Osteoblast (primary cell): ENCODE measurements around the gene SNAPC1. TPM values are rescaled to one million over a fixed set of nuclear protein-coding genes. Genes with fewer than 3 reads are reported as not detected.

ENCODE experiments used
- DNase-seq: peaks from one replicate; pipeline ENCODE4 v3.0.0; 2011; ENCODE audit warnings: low spot score, mixed read lengths; ENCODE audit not compliant: insufficient read length; ENCODE audit errors: missing footprints
- H2AFZ ChIP-seq: 2 replicates; pipeline ENCODE4 v1.6.0; 2011; ENCODE audit warnings: mild to moderate bottlenecking, low read length
- H3K27ac ChIP-seq: 2 replicates; pipeline ENCODE4 v1.5.1; 2011; ENCODE audit warnings: mild to moderate bottlenecking, low read depth, low read length, moderate library complexity
- H3K27me3 ChIP-seq: 2 replicates; pipeline ENCODE4 v1.6.0; 2012; ENCODE audit warnings: mild to moderate bottlenecking, control low read depth, inconsistent platforms, low read length, moderate library complexity; ENCODE audit not compliant: insufficient read depth
- H3K36me3 ChIP-seq: 2 replicates; pipeline ENCODE4 v1.5.1; 2011; ENCODE audit warnings: mild to moderate bottlenecking, low read length, control low read depth, moderate library complexity; ENCODE audit not compliant: insufficient read depth
- H3K4me1 ChIP-seq: 2 replicates; pipeline ENCODE4 v1.5.1; 2011; ENCODE audit warnings: mild to moderate bottlenecking, low read length, control low read depth, moderate library complexity; ENCODE audit not compliant: insufficient read depth
- H3K4me2 ChIP-seq: 2 replicates; pipeline ENCODE4 v1.6.0; 2011; ENCODE audit warnings: mild to moderate bottlenecking, low read length; ENCODE audit not compliant: insufficient read depth
- H3K4me3 ChIP-seq: fragments of 200-600 bp; sonication (generic); 3 replicates; pipeline ENCODE4 v1.5.1; 2012; ENCODE audit warnings: mild to moderate bottlenecking, low read length, inconsistent platforms; ENCODE audit not compliant: insufficient read depth
- H3K79me2 ChIP-seq: 2 replicates; pipeline ENCODE4 v1.6.0; 2012; ENCODE audit warnings: mild to moderate bottlenecking, low read length, control low read depth, inconsistent platforms; ENCODE audit not compliant: insufficient read depth
- H3K9me3 ChIP-seq: 2 replicates; pipeline ENCODE4 v1.5.1; 2011; ENCODE audit warnings: low read depth, low read length, control low read depth
- H4K20me1 ChIP-seq: 2 replicates; pipeline ENCODE4 v1.6.0; 2012; ENCODE audit warnings: mild to moderate bottlenecking, low read length, control low read depth; ENCODE audit not compliant: insufficient read depth
- total RNA-seq: library from RNA; depleted of rRNA; stranded (reverse); fragments of >200 nt; gene quantifications from 2 replicates; pipeline ENCODE4 v1.2.3, GENCODE V29; 2012
- TF ChIP-seq, protein P1 (sequence below): IDR thresholded peaks from 2 replicates; pipeline ENCODE4 v1.5.1; 2011; ENCODE audit warnings: mild to moderate bottlenecking, low read depth, low read length, moderate library complexity; ENCODE audit errors: extremely low read depth

The SNAPC1 gene
- total RNA-seq, 1 donor, result 35.8 TPM

DNA sequence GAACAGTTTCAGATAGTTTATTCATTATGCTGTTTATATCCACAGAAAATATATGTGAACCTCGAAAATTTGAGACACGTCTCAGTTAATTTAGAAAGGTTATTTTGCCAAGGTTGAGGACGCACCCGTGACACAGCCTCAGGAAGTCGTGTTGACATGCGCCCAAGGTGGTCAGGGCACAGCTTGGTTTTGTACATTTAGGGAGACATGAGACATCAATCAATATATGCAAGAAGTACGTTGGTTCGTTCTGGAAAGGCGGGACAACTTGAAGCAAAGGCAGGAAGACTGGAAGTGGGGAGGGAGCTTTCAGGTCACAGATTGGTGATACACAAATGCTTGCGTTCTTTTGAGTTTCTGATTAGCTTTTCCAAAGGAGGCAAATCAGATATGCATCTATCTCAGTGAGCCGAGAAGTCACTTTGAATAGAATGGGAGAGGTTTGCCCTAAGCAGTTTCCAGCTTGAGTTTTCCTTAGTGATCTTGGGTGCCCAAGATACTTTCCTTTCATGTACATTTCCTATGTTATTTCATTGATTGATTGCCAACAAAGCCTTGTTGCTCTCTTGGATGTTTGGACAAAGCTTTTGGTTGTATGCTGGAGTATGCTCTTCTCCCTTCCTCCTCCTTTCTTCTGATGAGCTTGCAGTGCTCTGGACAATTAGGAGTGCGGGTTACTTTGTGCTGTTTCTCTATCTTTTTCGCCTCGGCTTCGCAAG, 3.2 kb downstream of the SNAPC1 start:
- Histone ChIP-seq H3K4me1 (peaks cover 33% of the 10 kb centered on the region), H3K9me3 (no peaks in the 10 kb centered on the region), H3K36me3 (peaks cover 36% of the 10 kb centered on the region), H3K27ac (peak overlapping the region; percentile 49), H3K79me2 (peaks cover 81% of the 10 kb centered on the region), H4K20me1 (peaks cover 14% of the 10 kb centered on the region), H2AFZ (no peak overlapping the region), H3K4me3 (peak overlapping the region; percentile 94), H3K27me3 (no peaks in the 10 kb centered on the region), H3K4me2 (peak overlapping the region; percentile 86)
- no peak for DNase-seq
- TF ChIP-seq, protein P1, sequence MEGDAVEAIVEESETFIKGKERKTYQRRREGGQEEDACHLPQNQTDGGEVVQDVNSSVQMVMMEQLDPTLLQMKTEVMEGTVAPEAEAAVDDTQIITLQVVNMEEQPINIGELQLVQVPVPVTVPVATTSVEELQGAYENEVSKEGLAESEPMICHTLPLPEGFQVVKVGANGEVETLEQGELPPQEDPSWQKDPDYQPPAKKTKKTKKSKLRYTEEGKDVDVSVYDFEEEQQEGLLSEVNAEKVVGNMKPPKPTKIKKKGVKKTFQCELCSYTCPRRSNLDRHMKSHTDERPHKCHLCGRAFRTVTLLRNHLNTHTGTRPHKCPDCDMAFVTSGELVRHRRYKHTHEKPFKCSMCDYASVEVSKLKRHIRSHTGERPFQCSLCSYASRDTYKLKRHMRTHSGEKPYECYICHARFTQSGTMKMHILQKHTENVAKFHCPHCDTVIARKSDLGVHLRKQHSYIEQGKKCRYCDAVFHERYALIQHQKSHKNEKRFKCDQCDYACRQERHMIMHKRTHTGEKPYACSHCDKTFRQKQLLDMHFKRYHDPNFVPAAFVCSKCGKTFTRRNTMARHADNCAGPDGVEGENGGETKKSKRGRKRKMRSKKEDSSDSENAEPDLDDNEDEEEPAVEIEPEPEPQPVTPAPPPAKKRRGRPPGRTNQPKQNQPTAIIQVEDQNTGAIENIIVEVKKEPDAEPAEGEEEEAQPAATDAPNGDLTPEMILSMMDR, result no peak

DNA sequence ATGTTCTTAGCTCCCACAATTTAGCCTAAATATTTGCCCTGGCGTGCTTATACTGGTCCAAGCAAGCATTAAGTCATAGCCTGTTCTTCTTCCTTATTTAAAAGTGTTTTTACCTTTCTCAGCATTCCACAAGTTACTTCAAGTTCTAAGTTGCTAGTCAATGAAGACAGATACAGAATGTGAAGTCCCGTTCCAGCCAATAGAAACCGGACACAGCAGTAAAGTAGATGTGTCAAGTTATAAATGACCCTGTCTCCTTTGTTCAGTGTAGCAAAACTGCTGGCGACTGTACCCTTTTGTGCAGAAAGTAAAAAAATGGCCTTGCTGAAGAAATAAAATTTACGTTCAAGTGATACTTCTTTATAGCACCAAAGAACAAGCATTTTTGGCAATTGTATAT, 3.9 kb downstream of the SNAPC1 start:
- H3K4me2 ChIP-seq, result peak overlapping the region; percentile 86
- H3K9me3 ChIP-seq, result no peaks in the 10 kb centered on the region
- H3K36me3 ChIP-seq, result peaks cover 44% of the 10 kb centered on the region
- peak overlapping the region; percentile 94 for H3K4me3 ChIP-seq
- H4K20me1 ChIP-seq, result peaks cover 14% of the 10 kb centered on the region
- H3K27ac ChIP-seq, result peak overlapping the region; percentile 42
- no peak overlapping the region for H2AFZ ChIP-seq
- peaks cover 88% of the 10 kb centered on the region for H3K79me2 ChIP-seq
- DNase-seq, result no peak
- H3K4me1 ChIP-seq, result peaks cover 33% of the 10 kb centered on the region
- H3K27me3 ChIP-seq, result no peaks in the 10 kb centered on the region
- TF ChIP-seq, protein P1, result no peak

DNA sequence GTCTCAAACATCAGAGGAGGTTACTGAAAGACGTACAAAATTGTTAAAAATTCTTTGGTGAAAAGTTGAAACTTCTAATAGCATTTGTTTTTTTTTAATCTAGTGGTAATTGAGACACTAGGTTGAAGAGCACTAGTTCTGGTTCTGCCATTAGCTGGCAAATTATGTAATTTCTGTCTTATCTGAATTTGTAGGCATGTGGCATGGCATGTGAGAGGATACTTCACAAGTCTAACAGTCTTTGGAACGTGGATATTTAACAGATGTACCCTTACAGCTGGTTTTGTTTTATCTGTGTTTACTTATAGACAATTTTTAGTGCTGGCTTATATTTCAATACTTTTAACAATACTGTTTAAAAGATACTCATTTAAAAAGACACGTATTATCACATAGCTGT, 6.0 kb downstream of the SNAPC1 start:
- TF ChIP-seq, protein P1, result no peak

DNA sequence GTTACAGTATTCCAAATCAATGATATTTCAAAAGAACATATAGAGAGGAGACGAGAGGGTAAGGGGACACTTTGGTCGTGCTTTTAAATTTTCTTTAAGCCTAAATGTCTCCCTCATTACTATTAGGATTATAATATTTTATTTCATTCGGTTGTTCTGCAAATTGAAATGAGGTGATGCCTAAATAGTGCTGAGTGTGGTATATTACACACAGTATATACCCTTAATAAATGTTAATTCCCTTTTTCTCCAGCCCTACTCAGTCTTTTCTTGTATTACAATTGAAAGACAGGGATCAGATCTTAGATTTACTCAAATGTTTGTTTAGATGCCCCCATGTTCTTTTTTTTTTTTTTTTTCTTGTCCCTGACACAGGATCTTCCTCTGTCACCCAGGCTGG, 7.7 kb downstream of the SNAPC1 start:
- no peak overlapping the region for H3K4me3 ChIP-seq
- peaks cover 76% of the 10 kb centered on the region for H3K36me3 ChIP-seq
- H3K79me2 ChIP-seq, result peaks cover 89% of the 10 kb centered on the region
- DNase-seq, result no peak
- H3K27me3 ChIP-seq, result no peaks in the 10 kb centered on the region
- H4K20me1 ChIP-seq, result peaks cover 12% of the 10 kb centered on the region
- H3K9me3 ChIP-seq, result no peaks in the 10 kb centered on the region
- no peak overlapping the region for H2AFZ ChIP-seq
- H3K27ac ChIP-seq, result no peak overlapping the region
- H3K4me2 ChIP-seq, result no peak overlapping the region
- TF ChIP-seq, protein P1, result no peak
- peaks cover 18% of the 10 kb centered on the region for H3K4me1 ChIP-seq

More for the DNA sequence above, 6.0 kb downstream of the SNAPC1 start:
- Histone ChIP-seq H3K79me2 (peaks cover 98% of the 10 kb centered on the region), H3K4me1 (peaks cover 27% of the 10 kb centered on the region), H2AFZ (no peak overlapping the region), H4K20me1 (peaks cover 14% of the 10 kb centered on the region), H3K36me3 (peaks cover 65% of the 10 kb centered on the region), H3K9me3 (no peaks in the 10 kb centered on the region), H3K4me2 (no peak overlapping the region), H3K4me3 (no peak overlapping the region), H3K27me3 (no peaks in the 10 kb centered on the region), H3K27ac (no peak overlapping the region)
- DNase-seq, result no peak
